Measurements from ENCODE around the gene C18orf63.
"Not testable (repeated sequence)": the region's sequence is repeated elsewhere in the genome, so short reads cannot be mapped to it uniquely, and the experiment has no call there.

C18orf63 gene

GRCh38 chr18:74286106-74286855 lies 29.4 kb upstream of the C18orf63 start:
- DNase-seq (ENCODE audit: low read depth, low spot score): no peak

GRCh38 chr18:74286856-74287255 lies 28.8 kb upstream of the C18orf63 start:
- no peak for DNase-seq (ENCODE audit: low read depth, low spot score)

- DNase-seq (ENCODE audit: low read depth, low spot score): no peak
These were observed 27.6 kb upstream of the C18orf63 start for GRCh38 chr18:74288041-74288440.

GRCh38 chr18:74288730-74289129 lies 26.9 kb upstream of the C18orf63 start:
- DNase-seq (ENCODE audit: low read depth, low spot score): no peak

- no peak for DNase-seq (ENCODE audit: low read depth, low spot score)
These were observed 26.5 kb upstream of the C18orf63 start for GRCh38 chr18:74289137-74289536.

GRCh38 chr18:74290021-74290420 lies 25.6 kb upstream of the C18orf63 start:
- no peak for DNase-seq (ENCODE audit: low read depth, low spot score)

GRCh38 chr18:74290794-74291471 lies 24.7 kb upstream of the C18orf63 start:
- no peak for DNase-seq (ENCODE audit: low read depth, low spot score)

- no peak for DNase-seq (ENCODE audit: low read depth, low spot score)
These were observed 24.2 kb upstream of the C18orf63 start for GRCh38 chr18:74291472-74291770.

- DNase-seq (ENCODE audit: low read depth, low spot score): peak; percentile 99
These were observed 23.7 kb upstream of the C18orf63 start, which contains the start of gene CYB5A for GRCh38 chr18:74291771-74292540. Gene CYB5A (minus strand): TSS chr18:74291963. CDS start chr18:74291875, 88 bp downstream.

- DNase-seq (ENCODE audit: low read depth, low spot score): no peak
These were observed 23.1 kb upstream of the C18orf63 start for GRCh38 chr18:74292541-74292858.

GRCh38 chr18:74292982-74293381 lies 22.7 kb upstream of the C18orf63 start:
- DNase-seq (ENCODE audit: low read depth, low spot score): not testable (repeated sequence)

GRCh38 chr18:74294526-74294925 lies 21.1 kb upstream of the C18orf63 start:
- no peak for DNase-seq (ENCODE audit: low read depth, low spot score)

GRCh38 chr18:74299162-74299561 lies 16.5 kb upstream of the C18orf63 start:
- no peak for DNase-seq (ENCODE audit: low read depth, low spot score)

- peak; percentile 49 for DNase-seq (ENCODE audit: low read depth, low spot score)
These were observed 15.9 kb upstream of the C18orf63 start for GRCh38 chr18:74299746-74300145.

GRCh38 chr18:74303306-74303705 lies 12.3 kb upstream of the C18orf63 start:
- no peak for DNase-seq (ENCODE audit: low read depth, low spot score)

- peak; percentile 87 for DNase-seq (ENCODE audit: low read depth, low spot score)
These were observed 11.7 kb upstream of the C18orf63 start for GRCh38 chr18:74303936-74304335.

- DNase-seq (ENCODE audit: low read depth, low spot score): no peak
These were observed 5.2 kb upstream of the C18orf63 start for GRCh38 chr18:74310411-74310810.

- no peak for DNase-seq (ENCODE audit: low read depth, low spot score)
These were observed 4.6 kb upstream of the C18orf63 start for GRCh38 chr18:74311000-74311399.

- no peak for DNase-seq (ENCODE audit: low read depth, low spot score)
These were observed 728 bp upstream of the C18orf63 start for GRCh38 chr18:74314759-74315463.

GRCh38 chr18:74316257-74317170 lies 875 bp downstream of the C18orf63 start:
- DNase-seq (ENCODE audit: low read depth, low spot score): peak; percentile 88

GRCh38 chr18:74326231-74326630 lies 10.6 kb downstream of the C18orf63 start:
- no peak for DNase-seq (ENCODE audit: low read depth, low spot score)
